Right lobe of liver (tissue), 6 donors: ENCODE measurements around the gene KCNG4. TPM values are rescaled to one million over a fixed set of nuclear protein-coding genes. Genes with fewer than 3 reads are reported as not detected.

ENCODE experiments used
- ATAC-seq, 4 donors: fragments of 200-7000 bp; cut with Tn5 transposase; one replicate each; pipeline ENCODE4 v1.9.1; 2020; ENCODE audit warnings: mild to moderate bottlenecking in 4 of 4, moderate library complexity in 4 of 4
- DNase-seq, 3 donors: peaks; one replicate each; pipeline ENCODE4 v3.0.0-alpha.2; 2020
- H3K27ac ChIP-seq, 3 donors: fragments of 200-600 bp; one replicate each; pipeline ENCODE4 v1.8.0; 2022
- H3K27me3 ChIP-seq, 2 donors: fragments of 200-600 bp; one replicate each; pipeline ENCODE4 v1.8.0; 2022
- H3K36me3 ChIP-seq, 4 donors: fragments of 200-600 bp; sonication (generic) in 1 of 4; one replicate each; pipeline versions ENCODE4 v1.5.1 to v1.8.0; 2017 to 2022; ENCODE audit warnings: control low read depth in 1 of 4
- H3K4me1 ChIP-seq, 4 donors: fragments of 200-600 bp; sonication (generic) in 1 of 4; one replicate each; pipeline versions ENCODE4 v1.5.1 to v1.8.0; 2017 to 2022; ENCODE audit warnings: control low read depth in 1 of 4
- H3K4me3 ChIP-seq, 3 donors: fragments of 200-600 bp; one replicate each; pipeline ENCODE4 v1.8.0; 2022
- H3K9me3 ChIP-seq, 4 donors: fragments of 200-600 bp; sonication (generic) in 1 of 4; one replicate each; pipeline versions ENCODE4 v1.5.1 to v1.8.0; 2017 to 2022; ENCODE audit warnings: control low read depth in 1 of 4
- POLR2A ChIP-seq: fragments of 450-650 bp; IDR thresholded peaks from one replicate; pipeline ENCODE4 v1.6.1; 2017; ENCODE audit warnings: antibody characterized with exemption, mild to moderate bottlenecking
- WGBS: methylation state at CpG from one replicate; pipeline ENCODE4 v1.1.6; 2018; ENCODE audit warnings: low coverage, low lambda C conversion rate; ENCODE audit not compliant: insufficient coverage; ENCODE audit errors: missing lambda C conversion rate; 5-methylcytosine and 5-hydroxymethylcytosine counted together
- intact Hi-C, 2 donors: fragments of 100-400 bp; cut with DNase I; formaldehyde crosslinking; loops; one replicate each; pipeline versions ENCODE4 v1.11.2 to v1.14.1; 2022
- total RNA-seq, 6 experiments: library from RNA; depleted of rRNA in 2 of 6; stranded (reverse); fragments of >200 nt in 2 of 6; fragmentation: NEBNext Ultra II Directional in 3 of 6; extraction: Animal tissue kit (Norgen Biotek cat#: 25700) in 3 of 6; gene quantifications; one replicate each; pipeline versions ENCODE4 v1.1.0 to v1.2.4, GENCODE V29; 2016 to 2023
- TF ChIP-seq, protein P1 (sequence below), 4 donors: fragments of 200-600 bp in 3 of 4; fragments of 450-650 bp in 1 of 4; IDR thresholded peaks; one replicate each; pipeline versions ENCODE4 v1.5.1 to v1.8.0; 2016 to 2022; ENCODE audit warnings: antibody characterized with exemption in 4 of 4, mild to moderate bottlenecking in 2 of 4
- donor health status: DM: no; HTN: yes; CAD: no.
- donor health status: DM: no; HTN: no; CAD: no.
- donor health status: DM: no; HTN: no; CAD: no.
- donor health status: DM: no; HTN: yes; CAD: no.
- donor health status: DM: no; HTN: yes; CAD: no.

The KCNG4 gene
- total RNA-seq, 6 experiments from 2014 or later: not detected

DNA sequence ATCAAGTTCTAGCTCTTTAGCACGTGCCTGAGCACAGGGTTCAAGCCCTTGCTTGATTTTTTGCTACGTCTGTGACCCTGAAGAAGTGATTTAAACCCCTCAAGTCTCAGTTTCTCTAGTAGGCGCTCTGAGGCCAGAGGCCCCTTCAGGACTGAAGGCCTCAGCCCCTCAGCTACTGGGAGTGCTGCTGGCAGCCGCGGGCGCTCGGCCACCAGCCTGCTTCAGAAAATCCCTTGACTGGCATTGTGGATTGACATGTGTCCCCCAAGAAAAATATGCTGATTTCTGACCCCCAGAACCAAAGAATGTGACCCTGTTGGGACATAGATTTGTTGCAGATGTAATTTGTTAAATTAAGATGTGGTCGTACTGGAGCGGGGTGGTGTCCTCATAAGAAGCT is 34.7 kb upstream of the KCNG4 start:
- intact Hi-C loops: no loop called here
- no peak overlapping the region for H3K4me3 ChIP-seq
- no peak overlapping the region for H3K27ac ChIP-seq
- H3K27me3 ChIP-seq: no peaks in the 10 kb centered on the region
- H3K9me3 ChIP-seq: no peaks in the 10 kb centered on the region
- TF ChIP-seq, protein P1, sequence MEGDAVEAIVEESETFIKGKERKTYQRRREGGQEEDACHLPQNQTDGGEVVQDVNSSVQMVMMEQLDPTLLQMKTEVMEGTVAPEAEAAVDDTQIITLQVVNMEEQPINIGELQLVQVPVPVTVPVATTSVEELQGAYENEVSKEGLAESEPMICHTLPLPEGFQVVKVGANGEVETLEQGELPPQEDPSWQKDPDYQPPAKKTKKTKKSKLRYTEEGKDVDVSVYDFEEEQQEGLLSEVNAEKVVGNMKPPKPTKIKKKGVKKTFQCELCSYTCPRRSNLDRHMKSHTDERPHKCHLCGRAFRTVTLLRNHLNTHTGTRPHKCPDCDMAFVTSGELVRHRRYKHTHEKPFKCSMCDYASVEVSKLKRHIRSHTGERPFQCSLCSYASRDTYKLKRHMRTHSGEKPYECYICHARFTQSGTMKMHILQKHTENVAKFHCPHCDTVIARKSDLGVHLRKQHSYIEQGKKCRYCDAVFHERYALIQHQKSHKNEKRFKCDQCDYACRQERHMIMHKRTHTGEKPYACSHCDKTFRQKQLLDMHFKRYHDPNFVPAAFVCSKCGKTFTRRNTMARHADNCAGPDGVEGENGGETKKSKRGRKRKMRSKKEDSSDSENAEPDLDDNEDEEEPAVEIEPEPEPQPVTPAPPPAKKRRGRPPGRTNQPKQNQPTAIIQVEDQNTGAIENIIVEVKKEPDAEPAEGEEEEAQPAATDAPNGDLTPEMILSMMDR (IDR thresholded peaks at IDR 0.05): no peak
- TF ChIP-seq POLR2A: no peak
- 87% methylated on average over 9 of the region's 9 CpGs for WGBS
- no peaks in the 10 kb centered on the region for H3K4me1 ChIP-seq
- H3K36me3 ChIP-seq: no peaks in the 10 kb centered on the region
- DNase-seq (peak in 1 of 3 donors; percentile 17), ATAC-seq (no peak)

DNA sequence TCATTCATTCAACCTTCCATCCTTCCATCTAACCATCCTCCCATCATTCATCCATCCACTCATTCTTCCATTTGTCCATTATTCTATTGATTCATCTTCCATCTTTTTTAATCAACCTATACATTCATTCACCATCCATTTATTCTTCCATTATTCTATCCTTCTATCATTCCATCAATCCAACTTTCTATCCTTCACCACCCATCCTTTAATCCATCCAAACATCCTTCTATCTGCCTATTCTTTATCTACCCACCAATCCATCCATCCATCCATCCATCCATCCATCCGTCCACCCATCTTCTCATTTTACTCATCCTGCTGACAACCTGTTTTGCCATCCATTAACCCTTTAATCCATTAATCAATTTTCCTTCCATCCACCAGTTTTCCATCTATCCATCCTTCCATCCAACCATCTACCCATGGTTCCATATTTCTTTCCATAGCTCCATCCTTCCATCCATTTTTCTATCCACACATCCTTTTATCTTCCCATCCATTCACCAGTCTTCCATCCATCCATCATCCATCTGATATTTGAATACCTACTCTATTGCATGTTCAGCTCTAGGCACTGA is 33.0 kb upstream of the KCNG4 start:
- DNase-seq (no peak), ATAC-seq (no peak)
- no peak overlapping the region for H3K4me3 ChIP-seq
- no peak overlapping the region for H3K27ac ChIP-seq
- H3K9me3 ChIP-seq: no peaks in the 10 kb centered on the region
- intact Hi-C loops: no loop called here
- TF ChIP-seq, protein P1 (IDR thresholded peaks at IDR 0.05): no peak
- TF ChIP-seq POLR2A: no peak
- H3K4me1 ChIP-seq: no peaks in the 10 kb centered on the region
- WGBS: 31% methylated on average over 1 of the region's 1 CpG
- H3K36me3 ChIP-seq: no peaks in the 10 kb centered on the region
- H3K27me3 ChIP-seq: no peaks in the 10 kb centered on the region

- Histone ChIP-seq H3K4me1 (no peaks in the 10 kb centered on the region), H3K9me3 (no peaks in the 10 kb centered on the region), H3K36me3 (no peaks in the 10 kb centered on the region), H3K27me3 (no peaks in the 10 kb centered on the region), H3K27ac (no peak overlapping the region), H3K4me3 (no peak overlapping the region)
- 53% methylated on average over 4 of the region's 4 CpGs for WGBS
- TF ChIP-seq POLR2A: no peak
- TF ChIP-seq, protein P1 (IDR thresholded peaks at IDR 0.05): no peak
- ATAC-seq (no peak), DNase-seq (no peak)
- intact Hi-C loops: no loop called here
These were observed 32.1 kb upstream of the KCNG4 start for GRCh38 chr16:84271866-84272265.

- ATAC-seq: no peak
These were observed 31.2 kb upstream of the KCNG4 start for GRCh38 chr16:84271037-84271436.

More at GRCh38 chr16:84271037-84271436, 31.2 kb upstream of the KCNG4 start:
- no peak overlapping the region for H3K4me3 ChIP-seq
- H3K9me3 ChIP-seq: no peaks in the 10 kb centered on the region
- TF ChIP-seq, protein P1 (IDR thresholded peaks at IDR 0.05): no peak
- no peak for DNase-seq
- H3K36me3 ChIP-seq: no peaks in the 10 kb centered on the region
- H3K27ac ChIP-seq: no peak overlapping the region
- intact Hi-C loops: no loop called here
- H3K27me3 ChIP-seq: no peaks in the 10 kb centered on the region
- WGBS: 17% methylated on average over 1 of the region's 1 CpG
- H3K4me1 ChIP-seq: no peaks in the 10 kb centered on the region
